ENCODE measurements around the gene VPS16. TPM values are rescaled to one million over a fixed set of nuclear protein-coding genes. Genes with fewer than 3 reads are reported as not detected.

Gene VPS16
- total and polyA plus RNA-seq, 2 of the 4 experiments (the other 2 are of a cell fraction) = 38.7 to 48.0 TPM

DNA sequence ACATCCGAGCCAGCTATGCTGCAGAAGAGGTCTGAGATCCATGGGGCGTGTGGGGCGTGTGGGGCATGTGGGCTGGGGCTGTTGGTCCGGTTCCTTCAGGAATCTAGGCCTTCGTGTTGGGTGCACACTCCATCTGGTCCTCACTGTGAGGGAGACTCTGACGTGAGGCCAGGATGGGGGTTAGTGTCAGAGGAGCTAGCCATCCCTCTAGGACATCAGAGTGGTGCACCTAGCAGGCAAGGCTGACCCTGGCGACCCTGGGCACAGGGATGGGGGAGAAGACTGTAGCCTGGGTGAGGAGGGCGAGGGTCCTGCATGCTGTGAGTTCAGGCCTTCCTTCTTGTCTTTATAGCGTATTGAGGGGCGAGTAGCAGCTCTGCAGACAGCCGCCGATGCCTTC is 24.1 kb downstream of the VPS16 start (continued):
- no peak for TF ChIP-seq ELK1 (IDR thresholded peaks at IDR 0.05; ENCODE audit: borderline replicate concordance, low read depth, low read length)

GRCh38 chr20:2865101-2865500 is 24.6 kb downstream of the VPS16 start:
- CTCF ChIA-PET = no interaction called here
- H2BK5ac ChIP-seq (ENCODE audit: low read depth, low read length, poor library complexity, severe bottlenecking) = no peak overlapping the region
- no peak overlapping the region for H3K56ac ChIP-seq (ENCODE audit: extremely low read depth, insufficient read depth, low read length)
- no peaks in the 10 kb centered on the region; the same call in 1 of the 2 replicates for H4K20me1 ChIP-seq (ENCODE audit: insufficient read depth, low read length)
- H3K18ac ChIP-seq (ENCODE audit: low read depth, low read length) = no peak overlapping the region
- no peak overlapping the region for H3K4me2 ChIP-seq (ENCODE audit: low read depth, low read length)
- intact Hi-C loops (cut with micrococcal nuclease) = no loop called here
- no peak for ATAC-seq (ENCODE audit: low read depth)
- no peak overlapping the region for H2AK9ac ChIP-seq (replicated peaks; ENCODE audit: low read depth, low read length, poor library complexity)
- H3K9ac ChIP-seq (ENCODE audit: low read depth, low read length) = no peak overlapping the region
- no peak overlapping the region for H3K14ac ChIP-seq (replicated peaks; ENCODE audit: low read depth, low read length)
- H3K79me1 ChIP-seq (ENCODE audit: low read depth in 1 of 2, low read length in 2 of 2) = peaks cover 0 to 8% of the 10 kb centered on the region in 2 experiments; a peak in 2 of 4 replicates
- WGBS, 2 experiments (ENCODE audit: extremely low coverage in 2 of 2, insufficient read length in 1 of 2) = no CpG with 5 or more reads among the region's 10 CpGs
- no peak for TF ChIP-seq CHD1 (IDR thresholded peaks at IDR 0.05; ENCODE audit: low read depth, low read length)
- TF ChIP-seq NFE2L2 (IDR thresholded peaks at IDR 0.05; ENCODE audit: low read depth, low read length) = no peak
- TF ChIP-seq ELK1 (IDR thresholded peaks at IDR 0.05; ENCODE audit: borderline replicate concordance, low read depth, low read length) = no peak
- TF ChIP-seq FOS (IDR thresholded peaks at IDR 0.05; ENCODE audit: low read depth, low read length) = no peak
- no peak for TF ChIP-seq RFX5 (IDR thresholded peaks at IDR 0.05; ENCODE audit: low read depth, low read length)
- TF ChIP-seq CEBPB (IDR thresholded peaks at IDR 0.05; ENCODE audit: low read depth, low read length) = no peak
- no peak for TF ChIP-seq POLR2A (IDR thresholded peaks at IDR 0.05; ENCODE audit: low read depth, low read length)
- TF ChIP-seq MAFK (IDR thresholded peaks at IDR 0.05; ENCODE audit: low read depth, low read length) = no peak
- in situ Hi-C loops (cut with MboI; ENCODE audit: low sequenced_read_pairs) = no loop called here
- no peak overlapping the region for H2AK5ac ChIP-seq (ENCODE audit: low read depth, low read length)
- no peak overlapping the region for H3K4me3 ChIP-seq (ENCODE audit: insufficient read depth, low read depth, low read length)
- H3K36me3 ChIP-seq (ENCODE audit: control insufficient read depth, insufficient read depth, low read length) = peaks cover 61% of the 10 kb centered on the region
- no peaks in the 10 kb centered on the region for H3K27me3 ChIP-seq (ENCODE audit: control insufficient read depth, insufficient read depth, low read length)
- H4K8ac ChIP-seq (ENCODE audit: low read depth in 2 of 2, low read length in 2 of 2) = no peak overlapping the region
- H3K27ac ChIP-seq (ENCODE audit: insufficient read depth, low read length) = no peak overlapping the region
- no peaks in the 10 kb centered on the region for H3K4me1 ChIP-seq (ENCODE audit: control insufficient read depth, insufficient read depth, low read length)
- H2BK15ac ChIP-seq (ENCODE audit: low read depth, low read length) = no peak overlapping the region
- H2AFZ ChIP-seq (replicated peaks; ENCODE audit: low read length, poor library complexity) = peak overlapping the region; percentile 5
- BruUV-seq (replicated peaks) = no TSS peak
- no peak overlapping the region for H3K4ac ChIP-seq (ENCODE audit: low read depth, low read length)
- no peaks in the 10 kb centered on the region for H3K9me3 ChIP-seq (ENCODE audit: control insufficient read depth, insufficient read depth, low read length)
- no peak overlapping the region for H4K91ac ChIP-seq (ENCODE audit: insufficient read depth, low read depth, low read length)
- no peak overlapping the region for H2BK120ac ChIP-seq (ENCODE audit: low read depth, low read length)
- DNase-seq = no peak
- peaks cover 6% of the 10 kb centered on the region; the same call in 1 of the 2 replicates for H3K9me1 ChIP-seq (ENCODE audit: insufficient read depth, low read length)
- no peak overlapping the region for H2BK20ac ChIP-seq (ENCODE audit: low read depth, low read length)
- H4K5ac ChIP-seq (ENCODE audit: low read depth, low read length) = no peak overlapping the region
- H3K23ac ChIP-seq (ENCODE audit: low read depth, low read length) = no peak overlapping the region
- dilution Hi-C loops (cut with HindIII; ENCODE audit: low sequenced_read_pairs, unreplicated experiment) = no loop called here
- POLR2A ChIA-PET (ENCODE audit: unreplicated experiment) = no interaction called here
